ENCODE measurements around the gene CHMP1B. TPM values are rescaled to one million over a fixed set of nuclear protein-coding genes. Genes with fewer than 3 reads are reported as not detected.
"Not testable (repeated sequence)": the region's sequence is repeated elsewhere in the genome, so short reads cannot be mapped to it uniquely, and the experiment has no call there.

CHMP1B gene
- total RNA-seq, 1 donor from 2014 or later, result 43.9 TPM

- peak; percentile 43 for DNase-seq (ENCODE audit: low spot score)
Measured at GRCh38 chr18:11866764-11867163, 15.6 kb downstream of the CHMP1B start.

DNA sequence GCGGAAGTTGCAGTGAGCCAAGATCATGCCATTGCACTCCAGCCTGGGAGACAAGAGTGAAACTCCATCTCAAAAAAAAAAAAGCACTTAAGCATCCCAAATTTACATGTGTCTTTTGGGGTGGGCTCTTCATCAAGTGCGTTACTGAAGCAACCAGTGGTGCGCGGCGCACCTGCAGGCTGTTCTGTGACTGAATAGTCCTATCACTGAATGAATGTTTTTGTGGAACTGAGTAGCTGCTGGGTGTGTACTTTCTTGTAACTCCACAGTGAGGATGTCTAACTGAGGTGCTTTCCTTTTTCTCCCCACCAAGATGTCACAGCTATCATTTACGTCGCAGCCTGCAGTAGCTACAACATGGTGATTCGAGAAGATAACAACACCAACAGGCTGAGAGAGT, 17.0 kb downstream of the CHMP1B start:
- DNase-seq (ENCODE audit: low spot score), result no peak

DNA sequence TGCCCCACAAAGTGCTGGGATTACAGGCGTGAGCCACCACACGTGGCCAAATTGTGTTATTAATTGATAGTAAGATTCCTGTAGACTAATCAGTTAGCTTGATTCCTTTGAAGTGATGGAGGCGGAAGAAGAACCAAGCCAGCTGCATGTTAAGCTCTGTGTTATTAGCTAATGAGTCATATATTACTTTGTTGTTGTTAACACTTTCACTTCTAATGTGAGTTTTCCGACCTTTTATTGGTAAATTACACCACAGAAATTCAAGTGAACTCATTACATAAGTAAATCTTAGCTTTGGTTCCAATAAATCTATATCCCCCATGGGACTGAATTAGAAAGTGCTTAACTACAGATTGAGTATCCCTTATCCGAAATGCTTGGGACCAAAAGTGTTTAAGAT, 20.3 kb downstream of the CHMP1B start:
- DNase-seq (ENCODE audit: low spot score), result no peak

DNA sequence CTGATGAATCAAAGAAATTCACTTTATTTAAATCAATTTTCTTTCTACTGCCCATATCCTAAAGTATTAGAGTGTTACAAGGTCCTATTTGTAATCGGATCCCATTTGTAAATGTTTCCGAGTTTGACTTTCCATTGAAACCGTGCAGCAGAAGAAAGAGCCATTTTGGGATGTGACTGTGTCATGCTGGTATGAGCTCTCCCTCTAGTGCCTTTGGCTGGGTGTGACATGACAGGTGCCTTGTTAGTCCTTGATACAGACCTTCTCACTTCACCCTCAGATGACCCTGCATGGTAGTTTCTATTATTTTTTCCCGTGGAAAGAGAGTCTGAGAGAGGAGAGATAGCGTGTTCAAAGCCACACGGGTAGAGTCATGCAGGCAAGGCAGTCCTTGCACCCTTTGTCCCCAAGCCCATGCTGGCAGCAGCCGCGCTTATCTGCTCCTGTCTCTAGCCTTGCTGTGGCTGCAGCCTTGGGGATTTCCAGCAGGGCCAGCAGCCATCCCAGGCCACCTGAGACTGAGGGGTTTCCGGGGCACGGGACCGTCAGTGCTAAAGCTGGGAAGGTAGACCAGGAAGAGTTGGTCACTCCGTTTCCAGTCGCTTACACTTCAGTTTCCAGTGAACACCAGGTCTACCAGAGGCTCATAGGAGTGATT, 21.4 kb downstream of the CHMP1B start:
- DNase-seq (ENCODE audit: low spot score), result peak; percentile 55

GRCh38 chr18:11873670-11874340, 22.6 kb downstream of the CHMP1B start:
- peak; percentile 76 for DNase-seq (ENCODE audit: low spot score)

GRCh38 chr18:11874676-11875075, 23.5 kb downstream of the CHMP1B start:
- DNase-seq (ENCODE audit: low spot score), result no peak

GRCh38 chr18:11877497-11878135, 26.4 kb downstream of the CHMP1B start:
- DNase-seq (ENCODE audit: low spot score), result no peak

DNA sequence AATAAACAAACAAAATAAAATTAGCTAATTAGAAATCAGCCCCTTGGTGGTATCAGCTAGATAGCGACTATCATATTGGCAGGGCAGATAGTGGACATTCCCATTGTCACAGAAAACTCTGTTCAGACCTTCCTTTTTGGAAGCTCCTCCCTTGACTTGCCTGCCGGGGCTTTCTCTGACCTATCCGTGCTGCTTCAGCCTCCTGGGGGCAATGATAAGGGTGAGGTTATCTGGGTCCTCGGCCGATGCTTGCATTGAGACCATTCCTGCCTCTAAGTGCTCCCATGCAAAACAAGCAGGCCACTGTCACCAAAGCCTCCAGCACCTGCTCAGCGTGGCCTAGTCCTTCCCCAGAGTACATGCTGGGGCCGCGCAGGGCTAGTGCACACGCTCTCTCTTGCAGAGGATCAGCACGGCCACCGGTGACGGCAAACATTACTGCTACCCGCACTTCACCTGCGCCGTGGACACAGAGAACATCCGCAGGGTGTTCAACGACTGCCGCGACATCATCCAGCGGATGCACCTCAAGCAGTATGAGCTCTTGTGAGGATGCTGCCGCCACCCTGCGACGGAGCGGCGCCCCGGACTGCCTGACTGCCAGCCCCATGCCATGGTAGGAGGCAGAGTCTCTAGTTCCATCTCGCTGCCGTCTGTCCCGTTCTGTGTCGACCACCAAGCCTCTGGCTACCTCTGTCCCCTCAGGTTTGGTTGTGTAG, 29.5 kb downstream of the CHMP1B start:
- peak; percentile 76 for DNase-seq (ENCODE audit: low spot score)

- DNase-seq (ENCODE audit: low spot score), result no peak
Measured at GRCh38 chr18:11882636-11883035, 31.4 kb downstream of the CHMP1B start.

- DNase-seq (ENCODE audit: low spot score), result no peak
Measured at GRCh38 chr18:11883153-11883552, 31.9 kb downstream of the CHMP1B start.

DNA sequence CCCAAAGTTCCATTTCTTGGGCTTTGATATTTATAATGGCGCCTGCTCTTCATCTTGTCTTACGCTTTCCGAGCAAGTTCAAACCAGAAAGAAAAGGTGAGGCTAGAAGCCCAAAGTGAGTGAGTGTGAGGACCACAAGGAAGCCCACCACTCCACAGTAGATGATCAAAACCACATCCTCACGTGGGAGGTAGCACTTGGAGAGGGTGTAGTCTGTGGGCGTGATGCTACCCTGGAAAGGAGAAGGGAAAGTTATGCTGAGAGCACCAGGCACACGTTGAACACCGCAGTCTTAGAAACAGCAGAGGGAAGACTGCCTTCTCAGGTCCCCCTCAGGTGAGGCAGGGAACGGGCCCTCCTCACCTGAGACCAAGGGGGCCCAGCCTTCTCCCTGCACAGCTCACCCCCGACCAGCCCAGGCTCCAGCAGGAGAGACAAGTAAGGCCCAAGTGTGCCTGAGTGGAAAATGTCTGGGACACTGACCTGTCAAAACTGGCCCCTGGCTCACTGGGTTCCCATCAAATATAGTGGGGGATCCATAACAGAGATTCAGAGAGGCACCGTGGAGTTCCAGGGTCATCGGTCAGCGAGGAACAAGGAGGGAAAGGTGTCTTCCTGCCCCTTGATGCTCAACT, 33.3 kb downstream of the CHMP1B start:
- peak; percentile 64 for DNase-seq (ENCODE audit: low spot score)

DNA sequence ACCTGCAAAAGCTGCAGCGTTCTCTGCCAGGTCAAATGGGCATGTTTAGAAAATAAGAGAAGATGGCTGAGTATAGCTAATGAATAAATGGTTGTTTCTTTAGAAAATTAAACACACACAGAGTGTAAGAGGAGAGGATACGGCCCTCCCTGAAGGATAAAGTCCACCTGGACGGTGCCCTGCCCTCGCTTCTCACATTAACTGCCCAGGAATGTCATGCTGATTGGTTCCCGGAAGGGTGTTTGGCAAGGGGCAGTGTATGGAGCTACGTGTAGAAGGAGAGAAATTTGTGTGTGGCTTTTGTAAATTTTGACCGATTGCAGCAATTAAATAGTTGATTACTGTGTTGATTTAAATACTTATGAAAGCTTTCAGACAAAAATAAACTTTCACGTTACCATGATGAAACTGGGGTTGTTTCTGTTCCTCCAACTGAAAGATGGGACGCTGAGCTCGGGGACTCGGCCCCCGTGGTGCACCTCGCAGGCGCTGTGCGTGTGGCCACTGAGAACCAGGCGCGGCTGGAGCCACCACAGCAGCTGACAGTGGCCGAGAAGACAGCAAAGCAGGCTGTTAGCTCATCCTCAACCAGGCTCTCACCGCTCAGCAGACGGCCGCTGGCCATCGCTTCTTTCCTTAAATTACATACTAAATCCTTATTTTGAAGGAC, 34.2 kb downstream of the CHMP1B start:
- DNase-seq (ENCODE audit: low spot score), result peak; percentile 73

- DNase-seq (ENCODE audit: low spot score), result peak; percentile 55
Measured at GRCh38 chr18:11886577-11887110, 35.4 kb downstream of the CHMP1B start.

- peak; percentile 28 for DNase-seq (ENCODE audit: low spot score)
Measured at GRCh38 chr18:11887328-11888128, 36.3 kb downstream of the CHMP1B start.

DNA sequence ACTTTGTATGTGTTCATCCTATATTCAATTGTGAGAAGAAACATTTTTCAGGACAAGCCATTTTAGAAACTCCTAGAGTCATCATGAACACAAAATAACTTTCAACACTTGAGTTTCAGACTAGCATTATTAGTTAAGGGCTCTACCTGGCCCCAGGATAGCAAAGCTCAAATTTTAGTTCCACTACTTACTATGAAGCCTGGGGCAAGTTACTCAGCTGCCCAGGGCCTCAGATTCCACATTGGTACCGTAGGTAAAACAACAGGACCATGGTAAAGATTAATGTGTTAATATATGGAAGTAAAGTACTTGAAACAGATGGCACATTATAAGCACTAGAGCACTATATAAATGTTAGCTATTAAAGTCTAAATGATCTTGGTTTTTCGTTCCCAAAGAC, 37.5 kb downstream of the CHMP1B start:
- DNase-seq (ENCODE audit: low spot score), result no peak

- DNase-seq (ENCODE audit: low spot score), result no peak
Measured at GRCh38 chr18:11889284-11889683, 38.1 kb downstream of the CHMP1B start.

GRCh38 chr18:11891737-11892136, 40.5 kb downstream of the CHMP1B start:
- DNase-seq (ENCODE audit: low spot score), result peak; percentile 18

DNA sequence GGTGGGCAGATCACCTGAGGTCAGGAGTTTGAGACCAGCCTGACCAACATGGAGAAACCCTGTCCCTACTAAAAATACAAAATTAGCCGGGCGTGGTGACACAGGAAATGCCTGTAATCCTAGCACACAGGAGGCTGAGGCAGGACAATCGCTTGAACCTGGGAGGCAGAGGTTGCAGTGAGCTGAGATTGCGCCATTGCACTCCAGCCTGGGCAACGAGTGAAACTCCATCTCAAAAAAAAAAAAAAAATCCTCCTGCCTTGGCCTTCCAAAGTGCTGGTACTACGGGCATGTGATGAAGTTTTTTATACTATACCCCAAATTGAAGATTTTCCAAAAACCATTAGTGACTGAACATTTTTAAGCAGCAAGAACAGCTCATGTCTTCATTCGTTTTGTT, 41.2 kb downstream of the CHMP1B start:
- DNase-seq (ENCODE audit: low spot score), result not testable (repeated sequence)

DNA sequence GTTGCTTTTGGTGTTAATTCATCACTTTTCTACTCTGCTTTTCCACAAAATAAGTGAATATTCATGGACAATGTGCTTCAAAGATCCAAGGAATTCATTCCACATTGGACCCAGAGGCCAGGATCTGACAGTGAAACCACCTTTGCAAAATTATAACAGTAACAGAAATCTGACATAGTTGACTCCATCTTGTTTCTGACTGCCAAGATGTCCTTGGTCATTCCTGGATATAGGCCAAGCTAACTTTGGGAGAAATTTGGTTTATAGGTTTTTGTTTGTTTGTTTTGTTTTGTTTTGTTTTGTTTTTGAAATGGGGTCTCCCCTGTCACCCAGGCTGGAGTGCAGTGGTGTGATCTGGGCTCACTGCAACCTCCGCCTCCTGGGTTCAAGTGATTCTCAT, 46.6 kb downstream of the CHMP1B start:
- no peak for DNase-seq (ENCODE audit: low spot score)

DNA sequence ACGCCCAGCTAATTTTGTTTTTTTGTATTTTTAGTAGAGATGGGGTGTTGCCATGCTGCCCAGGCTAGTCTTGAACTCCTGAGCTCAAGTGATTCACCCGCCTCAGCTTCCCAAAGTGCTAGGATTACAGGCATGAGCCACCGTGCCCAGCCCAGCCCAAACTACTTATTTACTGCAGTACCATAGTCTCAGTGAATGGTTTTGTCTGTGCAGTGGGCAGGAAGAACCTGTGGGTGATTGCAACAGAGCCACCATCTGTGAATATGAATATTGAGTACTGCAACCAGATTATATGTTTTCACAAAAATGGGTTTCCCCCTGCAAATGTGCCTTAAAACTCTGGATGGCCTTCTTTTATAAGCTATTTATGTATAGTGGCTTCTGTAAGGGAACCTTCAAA, 47.9 kb downstream of the CHMP1B start:
- DNase-seq (ENCODE audit: low spot score), result no peak
